Erythroblast (primary cell): Measurements from ENCODE around the gene FGF16.

Experiments used
- GATA1 ChIP-seq: IDR thresholded peaks from 2 replicates; pipeline ENCODE4 v1.6.1; 2011; ENCODE audit warnings: low read depth, mild to moderate bottlenecking, control low read depth, low read length, moderate library complexity
- POLR2A ChIP-seq: IDR thresholded peaks from 2 replicates; pipeline ENCODE4 v1.6.1; 2011; ENCODE audit warnings: mild to moderate bottlenecking, low read length

DNA sequence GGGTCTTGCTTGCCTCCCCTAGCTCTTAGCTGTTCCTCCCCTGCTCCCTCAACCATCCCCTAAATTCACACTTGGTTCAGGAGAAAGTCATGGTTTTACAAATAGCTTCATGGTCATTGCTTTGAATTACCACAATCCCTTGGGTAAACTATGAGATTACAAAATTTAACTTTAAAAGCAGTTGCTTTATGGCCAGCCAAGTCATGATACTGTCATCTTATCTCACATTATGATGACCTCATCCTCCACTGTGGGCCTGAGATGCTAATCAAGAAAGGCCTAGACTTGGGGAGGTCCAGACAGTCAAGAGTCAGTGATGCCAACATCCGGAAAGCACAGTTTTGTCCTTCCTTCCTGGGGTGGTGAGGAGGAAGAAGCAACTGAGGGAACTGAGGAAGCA is 10.5 kb upstream of the FGF16 start:
- TF ChIP-seq POLR2A = no peak
- TF ChIP-seq GATA1 = no peak
